Osteoblast (primary cell): ENCODE measurements around the gene USP34. TPM values are rescaled to one million over a fixed set of nuclear protein-coding genes. Genes with fewer than 3 reads are reported as not detected.
"Not testable (repeated sequence)": the region's sequence is repeated elsewhere in the genome, so short reads cannot be mapped to it uniquely, and the experiment has no call there.

Source experiments
- DNase-seq: peaks from one replicate; pipeline ENCODE4 v3.0.0; 2011; ENCODE audit warnings: low spot score, mixed read lengths; ENCODE audit not compliant: insufficient read length; ENCODE audit errors: missing footprints
- H2AFZ ChIP-seq: 2 replicates; pipeline ENCODE4 v1.6.0; 2011; ENCODE audit warnings: mild to moderate bottlenecking, low read length
- H3K27ac ChIP-seq: 2 replicates; pipeline ENCODE4 v1.5.1; 2011; ENCODE audit warnings: mild to moderate bottlenecking, low read depth, low read length, moderate library complexity
- H3K27me3 ChIP-seq: 2 replicates; pipeline ENCODE4 v1.6.0; 2012; ENCODE audit warnings: mild to moderate bottlenecking, control low read depth, inconsistent platforms, low read length, moderate library complexity; ENCODE audit not compliant: insufficient read depth
- H3K36me3 ChIP-seq: 2 replicates; pipeline ENCODE4 v1.5.1; 2011; ENCODE audit warnings: mild to moderate bottlenecking, low read length, control low read depth, moderate library complexity; ENCODE audit not compliant: insufficient read depth
- H3K4me1 ChIP-seq: 2 replicates; pipeline ENCODE4 v1.5.1; 2011; ENCODE audit warnings: mild to moderate bottlenecking, low read length, control low read depth, moderate library complexity; ENCODE audit not compliant: insufficient read depth
- H3K4me2 ChIP-seq: 2 replicates; pipeline ENCODE4 v1.6.0; 2011; ENCODE audit warnings: mild to moderate bottlenecking, low read length; ENCODE audit not compliant: insufficient read depth
- H3K4me3 ChIP-seq: fragments of 200-600 bp; sonication (generic); 3 replicates; pipeline ENCODE4 v1.5.1; 2012; ENCODE audit warnings: mild to moderate bottlenecking, low read length, inconsistent platforms; ENCODE audit not compliant: insufficient read depth
- H3K79me2 ChIP-seq: 2 replicates; pipeline ENCODE4 v1.6.0; 2012; ENCODE audit warnings: mild to moderate bottlenecking, low read length, control low read depth, inconsistent platforms; ENCODE audit not compliant: insufficient read depth
- H3K9me3 ChIP-seq: 2 replicates; pipeline ENCODE4 v1.5.1; 2011; ENCODE audit warnings: low read depth, low read length, control low read depth
- H4K20me1 ChIP-seq: 2 replicates; pipeline ENCODE4 v1.6.0; 2012; ENCODE audit warnings: mild to moderate bottlenecking, low read length, control low read depth; ENCODE audit not compliant: insufficient read depth
- total RNA-seq: library from RNA; depleted of rRNA; stranded (reverse); fragments of >200 nt; gene quantifications from 2 replicates; pipeline ENCODE4 v1.2.3, GENCODE V29; 2012
- TF ChIP-seq, protein P1 (sequence below): IDR thresholded peaks from 2 replicates; pipeline ENCODE4 v1.5.1; 2011; ENCODE audit warnings: mild to moderate bottlenecking, low read depth, low read length, moderate library complexity; ENCODE audit errors: extremely low read depth

The USP34 gene
- total RNA-seq, 1 donor = 152 TPM

DNA sequence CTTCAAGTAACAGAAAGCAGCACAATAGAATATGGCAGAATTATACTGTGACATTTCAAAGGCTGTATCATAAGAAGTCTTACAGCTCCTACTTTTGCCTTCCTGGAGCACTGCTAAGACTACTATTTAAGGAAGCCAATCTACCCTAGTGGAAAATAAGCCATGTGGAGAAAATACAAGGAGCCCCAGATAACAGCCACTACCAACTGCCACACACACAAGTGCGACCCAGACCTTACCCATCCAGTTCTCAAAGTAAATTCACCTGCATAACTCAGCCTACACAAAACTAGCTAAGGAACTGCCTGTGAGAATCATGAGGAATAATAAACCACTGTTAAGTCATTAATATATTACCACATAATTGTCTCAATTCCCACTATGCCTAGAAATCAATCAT lies 66.4 kb downstream of the USP34 start:
- Histone ChIP-seq H3K79me2 (peaks cover 35% of the 10 kb centered on the region), H3K27ac (no peak overlapping the region), H2AFZ (no peak overlapping the region), H3K4me2 (no peak overlapping the region), H3K36me3 (peaks cover 17% of the 10 kb centered on the region), H3K9me3 (no peaks in the 10 kb centered on the region), H4K20me1 (peaks cover 9% of the 10 kb centered on the region), H3K4me1 (no peaks in the 10 kb centered on the region), H3K27me3 (no peaks in the 10 kb centered on the region), H3K4me3 (no peak overlapping the region)
- no peak for DNase-seq
- TF ChIP-seq, protein P1, sequence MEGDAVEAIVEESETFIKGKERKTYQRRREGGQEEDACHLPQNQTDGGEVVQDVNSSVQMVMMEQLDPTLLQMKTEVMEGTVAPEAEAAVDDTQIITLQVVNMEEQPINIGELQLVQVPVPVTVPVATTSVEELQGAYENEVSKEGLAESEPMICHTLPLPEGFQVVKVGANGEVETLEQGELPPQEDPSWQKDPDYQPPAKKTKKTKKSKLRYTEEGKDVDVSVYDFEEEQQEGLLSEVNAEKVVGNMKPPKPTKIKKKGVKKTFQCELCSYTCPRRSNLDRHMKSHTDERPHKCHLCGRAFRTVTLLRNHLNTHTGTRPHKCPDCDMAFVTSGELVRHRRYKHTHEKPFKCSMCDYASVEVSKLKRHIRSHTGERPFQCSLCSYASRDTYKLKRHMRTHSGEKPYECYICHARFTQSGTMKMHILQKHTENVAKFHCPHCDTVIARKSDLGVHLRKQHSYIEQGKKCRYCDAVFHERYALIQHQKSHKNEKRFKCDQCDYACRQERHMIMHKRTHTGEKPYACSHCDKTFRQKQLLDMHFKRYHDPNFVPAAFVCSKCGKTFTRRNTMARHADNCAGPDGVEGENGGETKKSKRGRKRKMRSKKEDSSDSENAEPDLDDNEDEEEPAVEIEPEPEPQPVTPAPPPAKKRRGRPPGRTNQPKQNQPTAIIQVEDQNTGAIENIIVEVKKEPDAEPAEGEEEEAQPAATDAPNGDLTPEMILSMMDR = no peak

DNA sequence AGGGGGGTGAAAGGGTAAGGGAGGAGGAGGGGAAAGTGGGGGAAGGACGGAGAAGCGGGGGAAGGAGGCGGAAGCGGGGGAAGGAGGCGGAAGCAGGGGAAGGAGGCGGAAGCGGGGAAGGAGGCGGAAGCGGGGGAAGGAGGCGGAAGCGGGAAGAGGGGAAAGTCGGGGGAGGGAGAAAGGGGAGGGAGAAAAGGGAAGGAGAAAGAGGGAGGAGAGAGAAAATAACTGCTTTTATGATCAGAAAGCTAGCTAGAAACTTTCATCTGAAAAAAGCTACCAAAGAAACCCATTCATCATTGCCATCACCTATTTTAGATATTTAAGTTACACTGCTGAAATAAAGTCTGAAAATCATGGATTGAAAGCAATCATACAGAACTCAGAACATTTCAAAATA lies 72.5 kb downstream of the USP34 start:
- Histone ChIP-seq H3K4me1 (no peaks in the 10 kb centered on the region), H4K20me1 (peaks cover 3% of the 10 kb centered on the region), H3K27ac (no peak overlapping the region), H3K79me2 (peaks cover 3% of the 10 kb centered on the region), H3K27me3 (no peaks in the 10 kb centered on the region), H3K9me3 (no peaks in the 10 kb centered on the region), H3K4me3 (no peak overlapping the region), H2AFZ (no peak overlapping the region), H3K4me2 (no peak overlapping the region), H3K36me3 (peaks cover 16% of the 10 kb centered on the region)
- TF ChIP-seq, protein P1 = no peak
- no peak for DNase-seq

DNA sequence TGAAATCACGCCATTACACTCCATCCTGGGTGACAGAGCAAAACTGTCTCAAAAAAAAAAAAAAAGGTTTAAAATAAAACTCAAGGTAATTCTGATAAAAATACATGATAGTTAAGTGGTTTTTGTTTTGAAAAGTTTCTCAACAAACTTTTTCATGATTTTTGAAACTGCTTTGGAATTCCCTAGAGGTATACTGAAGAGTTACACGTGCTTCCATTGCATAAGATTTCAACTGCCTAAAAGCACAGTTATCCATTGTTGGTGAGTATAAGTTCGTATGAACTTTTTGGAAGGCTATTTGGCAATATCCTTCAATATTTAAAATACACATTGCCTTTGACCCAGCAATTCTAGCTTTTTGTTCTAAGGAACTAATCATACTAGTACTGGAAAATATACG lies 74.9 kb downstream of the USP34 start:
- Histone ChIP-seq H3K27ac (no peak overlapping the region), H3K36me3 (peaks cover 14% of the 10 kb centered on the region), H3K79me2 (peaks cover 3% of the 10 kb centered on the region), H3K27me3 (no peaks in the 10 kb centered on the region), H3K9me3 (no peaks in the 10 kb centered on the region), H2AFZ (no peak overlapping the region), H4K20me1 (peaks cover 3% of the 10 kb centered on the region), H3K4me3 (no peak overlapping the region), H3K4me2 (no peak overlapping the region), H3K4me1 (no peaks in the 10 kb centered on the region)
- no peak for DNase-seq
- TF ChIP-seq, protein P1 = no peak

DNA sequence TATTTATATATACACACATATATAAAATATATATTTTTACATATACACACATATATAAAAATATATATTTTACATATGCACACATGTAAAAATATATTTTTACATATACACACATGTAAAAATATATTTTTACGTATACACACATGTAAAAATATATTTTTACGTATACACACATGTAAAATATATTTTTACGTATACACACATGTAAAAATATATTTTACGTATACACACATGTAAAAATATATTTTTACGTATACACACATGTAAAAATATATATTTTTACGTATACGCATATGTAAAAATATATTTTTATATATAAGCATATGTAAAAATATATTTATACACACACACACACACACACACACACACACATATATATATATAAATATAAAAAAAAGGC lies 83.3 kb downstream of the USP34 start:
- DNase-seq, H3K27me3 ChIP-seq, H3K4me2 ChIP-seq, H4K20me1 ChIP-seq, H3K27ac ChIP-seq, H3K9me3 ChIP-seq, H2AFZ ChIP-seq, H3K4me1 ChIP-seq, H3K36me3 ChIP-seq, H3K4me3 ChIP-seq: not testable (repeated sequence)
- H3K79me2 ChIP-seq = peaks cover 15% of the 10 kb centered on the region

DNA sequence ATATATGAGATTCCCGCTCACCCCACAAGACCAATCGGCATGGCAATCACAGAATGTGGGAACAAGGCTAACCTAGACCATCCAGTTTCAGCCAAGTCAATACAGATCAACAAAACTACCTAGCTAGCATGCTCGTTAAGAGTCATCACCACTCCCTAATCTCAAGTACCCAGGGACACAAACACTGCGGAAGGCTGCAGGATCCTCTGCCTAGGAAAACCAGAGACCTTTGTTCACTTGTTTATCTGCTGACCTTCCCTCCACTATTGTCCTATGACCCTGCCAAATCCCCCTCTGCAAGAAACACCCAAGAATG lies 90.0 kb downstream of the USP34 start:
- H4K20me1 ChIP-seq, DNase-seq, H3K27me3 ChIP-seq, H3K4me2 ChIP-seq, H3K9me3 ChIP-seq, H3K4me3 ChIP-seq, H2AFZ ChIP-seq, H3K27ac ChIP-seq, H3K4me1 ChIP-seq: not testable (repeated sequence)
- Histone ChIP-seq H3K79me2 (peaks cover 39% of the 10 kb centered on the region), H3K36me3 (peaks cover 52% of the 10 kb centered on the region)
